Gastroesophageal sphincter (tissue), 3 donors: Measurements from ENCODE around the gene CALML5.

Experiments used
- CTCF ChIP-seq, 4 experiments: fragments of 200-600 bp in 2 of 4; fragments of 450-650 bp in 2 of 4; sonication (generic) in 1 of 4; IDR thresholded peaks; one replicate each; pipeline ENCODE4 v1.5.1; 2017 to 2019; ENCODE audit warnings: antibody characterized with exemption in 4 of 4, mild to moderate bottlenecking in 2 of 4, moderate library complexity in 2 of 4
- POLR2A ChIP-seq, 2 donors: fragments of 450-650 bp; IDR thresholded peaks; one replicate each; pipeline ENCODE4 v1.6.1; 2017; ENCODE audit warnings: antibody characterized with exemption in 2 of 2, mild to moderate bottlenecking in 2 of 2, moderate library complexity in 1 of 2

- TF ChIP-seq CTCF (IDR thresholded peaks at IDR 0.05) (no peak), POLR2A (IDR thresholded peaks at IDR 0.05) (no peak)
Measured at GRCh38 chr10:5517546-5517945, 18.2 kb upstream of the CALML5 start.
